ENCODE measurements around the gene ZNF609. TPM values are rescaled to one million over a fixed set of nuclear protein-coding genes. Genes with fewer than 3 reads are reported as not detected.

The ZNF609 gene
- total and polyA plus RNA-seq, 10 of the 15 experiments (the other 5 are each of a cell fraction or from before 2014, with no cell fraction given): 5.1 to 35.3 (median 13.6) TPM

DNA sequence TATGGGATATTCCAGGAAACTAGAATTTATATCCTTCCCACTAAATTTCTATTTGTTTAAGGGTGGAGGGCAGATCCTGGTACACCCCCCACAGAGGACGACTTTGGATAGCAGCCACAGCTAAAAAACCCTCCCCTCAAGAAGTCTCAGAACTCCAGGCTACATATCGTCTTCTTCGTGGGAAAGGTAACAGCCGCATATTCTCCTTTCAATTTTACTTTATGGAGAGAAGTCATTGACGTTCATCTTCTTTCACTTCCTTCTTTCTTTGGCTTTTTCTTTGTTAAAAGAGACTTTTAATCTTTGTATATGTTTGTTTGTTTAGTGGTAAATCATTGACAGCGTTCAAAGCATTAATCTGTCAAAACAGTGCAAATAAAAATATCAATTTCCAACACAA is 36.4 kb upstream of the ZNF609 start (continued):
- TF ChIP-seq SMAD1 (IDR thresholded peaks at IDR 0.05; ENCODE audit: low read depth, partially characterized antibody): no peak
- TF ChIP-seq POLR2A (IDR thresholded peaks at IDR 0.05; ENCODE audit: low read depth, low read length): no peak
- no peak for TF ChIP-seq KLF5 (IDR thresholded peaks at IDR 0.05; ENCODE audit: partially characterized antibody)
- TF ChIP-seq, protein P1, sequence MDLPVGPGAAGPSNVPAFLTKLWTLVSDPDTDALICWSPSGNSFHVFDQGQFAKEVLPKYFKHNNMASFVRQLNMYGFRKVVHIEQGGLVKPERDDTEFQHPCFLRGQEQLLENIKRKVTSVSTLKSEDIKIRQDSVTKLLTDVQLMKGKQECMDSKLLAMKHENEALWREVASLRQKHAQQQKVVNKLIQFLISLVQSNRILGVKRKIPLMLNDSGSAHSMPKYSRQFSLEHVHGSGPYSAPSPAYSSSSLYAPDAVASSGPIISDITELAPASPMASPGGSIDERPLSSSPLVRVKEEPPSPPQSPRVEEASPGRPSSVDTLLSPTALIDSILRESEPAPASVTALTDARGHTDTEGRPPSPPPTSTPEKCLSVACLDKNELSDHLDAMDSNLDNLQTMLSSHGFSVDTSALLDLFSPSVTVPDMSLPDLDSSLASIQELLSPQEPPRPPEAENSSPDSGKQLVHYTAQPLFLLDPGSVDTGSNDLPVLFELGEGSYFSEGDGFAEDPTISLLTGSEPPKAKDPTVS (IDR thresholded peaks at IDR 0.05; ENCODE audit: low read depth, low read length): no peak
- no peak for TF ChIP-seq HCFC1 (IDR thresholded peaks at IDR 0.05; ENCODE audit: low read length)
- peak; percentile 13; the same call in 1 of the 2 replicates for TF ChIP-seq CREM (IDR thresholded peaks at IDR 0.05; ENCODE audit: low read depth)
- TF ChIP-seq, protein P2, sequence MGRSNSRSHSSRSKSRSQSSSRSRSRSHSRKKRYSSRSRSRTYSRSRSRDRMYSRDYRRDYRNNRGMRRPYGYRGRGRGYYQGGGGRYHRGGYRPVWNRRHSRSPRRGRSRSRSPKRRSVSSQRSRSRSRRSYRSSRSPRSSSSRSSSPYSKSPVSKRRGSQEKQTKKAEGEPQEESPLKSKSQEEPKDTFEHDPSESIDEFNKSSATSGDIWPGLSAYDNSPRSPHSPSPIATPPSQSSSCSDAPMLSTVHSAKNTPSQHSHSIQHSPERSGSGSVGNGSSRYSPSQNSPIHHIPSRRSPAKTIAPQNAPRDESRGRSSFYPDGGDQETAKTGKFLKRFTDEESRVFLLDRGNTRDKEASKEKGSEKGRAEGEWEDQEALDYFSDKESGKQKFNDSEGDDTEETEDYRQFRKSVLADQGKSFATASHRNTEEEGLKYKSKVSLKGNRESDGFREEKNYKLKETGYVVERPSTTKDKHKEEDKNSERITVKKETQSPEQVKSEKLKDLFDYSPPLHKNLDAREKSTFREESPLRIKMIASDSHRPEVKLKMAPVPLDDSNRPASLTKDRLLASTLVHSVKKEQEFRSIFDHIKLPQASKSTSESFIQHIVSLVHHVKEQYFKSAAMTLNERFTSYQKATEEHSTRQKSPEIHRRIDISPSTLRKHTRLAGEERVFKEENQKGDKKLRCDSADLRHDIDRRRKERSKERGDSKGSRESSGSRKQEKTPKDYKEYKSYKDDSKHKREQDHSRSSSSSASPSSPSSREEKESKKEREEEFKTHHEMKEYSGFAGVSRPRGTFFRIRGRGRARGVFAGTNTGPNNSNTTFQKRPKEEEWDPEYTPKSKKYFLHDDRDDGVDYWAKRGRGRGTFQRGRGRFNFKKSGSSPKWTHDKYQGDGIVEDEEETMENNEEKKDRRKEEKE (IDR thresholded peaks at IDR 0.05): no peak
- TF ChIP-seq RELA (IDR thresholded peaks at IDR 0.05; ENCODE audit: borderline replicate concordance, partially characterized antibody): no peak
- no peak for TF ChIP-seq ZZZ3 (IDR thresholded peaks at IDR 0.05; ENCODE audit: control insufficient read depth, insufficient read length, low read depth)
- TF ChIP-seq, protein P3, sequence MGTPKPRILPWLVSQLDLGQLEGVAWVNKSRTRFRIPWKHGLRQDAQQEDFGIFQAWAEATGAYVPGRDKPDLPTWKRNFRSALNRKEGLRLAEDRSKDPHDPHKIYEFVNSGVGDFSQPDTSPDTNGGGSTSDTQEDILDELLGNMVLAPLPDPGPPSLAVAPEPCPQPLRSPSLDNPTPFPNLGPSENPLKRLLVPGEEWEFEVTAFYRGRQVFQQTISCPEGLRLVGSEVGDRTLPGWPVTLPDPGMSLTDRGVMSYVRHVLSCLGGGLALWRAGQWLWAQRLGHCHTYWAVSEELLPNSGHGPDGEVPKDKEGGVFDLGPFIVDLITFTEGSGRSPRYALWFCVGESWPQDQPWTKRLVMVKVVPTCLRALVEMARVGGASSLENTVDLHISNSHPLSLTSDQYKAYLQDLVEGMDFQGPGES (IDR thresholded peaks at IDR 0.05): no peak
- TF ChIP-seq SPI1 (IDR thresholded peaks at IDR 0.05; ENCODE audit: borderline replicate concordance, insufficient read depth, low read depth, low read length): peak; percentile 92
- no peak for TF ChIP-seq LARP7 (IDR thresholded peaks at IDR 0.05)
- TF ChIP-seq KAT2A (conservative IDR thresholded peaks at IDR 0.05; ENCODE audit: control insufficient read depth, low read depth, low read length): no peak
- TF ChIP-seq PAX5 (IDR thresholded peaks at IDR 0.05; ENCODE audit: borderline replicate concordance, low read depth, low read length): 0 out of 2 replicates have a peak, but pooled peaks have one; percentile 54
- TF ChIP-seq, protein P4, sequence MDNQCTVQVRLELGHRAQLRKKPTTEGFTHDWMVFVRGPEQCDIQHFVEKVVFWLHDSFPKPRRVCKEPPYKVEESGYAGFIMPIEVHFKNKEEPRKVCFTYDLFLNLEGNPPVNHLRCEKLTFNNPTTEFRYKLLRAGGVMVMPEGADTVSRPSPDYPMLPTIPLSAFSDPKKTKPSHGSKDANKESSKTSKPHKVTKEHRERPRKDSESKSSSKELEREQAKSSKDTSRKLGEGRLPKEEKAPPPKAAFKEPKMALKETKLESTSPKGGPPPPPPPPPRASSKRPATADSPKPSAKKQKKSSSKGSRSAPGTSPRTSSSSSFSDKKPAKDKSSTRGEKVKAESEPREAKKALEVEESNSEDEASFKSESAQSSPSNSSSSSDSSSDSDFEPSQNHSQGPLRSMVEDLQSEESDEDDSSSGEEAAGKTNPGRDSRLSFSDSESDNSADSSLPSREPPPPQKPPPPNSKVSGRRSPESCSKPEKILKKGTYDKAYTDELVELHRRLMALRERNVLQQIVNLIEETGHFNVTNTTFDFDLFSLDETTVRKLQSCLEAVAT (IDR thresholded peaks at IDR 0.05): 0 out of 2 replicates have a peak, but pooled peaks have one; percentile 63
- TF ChIP-seq, protein P5, sequence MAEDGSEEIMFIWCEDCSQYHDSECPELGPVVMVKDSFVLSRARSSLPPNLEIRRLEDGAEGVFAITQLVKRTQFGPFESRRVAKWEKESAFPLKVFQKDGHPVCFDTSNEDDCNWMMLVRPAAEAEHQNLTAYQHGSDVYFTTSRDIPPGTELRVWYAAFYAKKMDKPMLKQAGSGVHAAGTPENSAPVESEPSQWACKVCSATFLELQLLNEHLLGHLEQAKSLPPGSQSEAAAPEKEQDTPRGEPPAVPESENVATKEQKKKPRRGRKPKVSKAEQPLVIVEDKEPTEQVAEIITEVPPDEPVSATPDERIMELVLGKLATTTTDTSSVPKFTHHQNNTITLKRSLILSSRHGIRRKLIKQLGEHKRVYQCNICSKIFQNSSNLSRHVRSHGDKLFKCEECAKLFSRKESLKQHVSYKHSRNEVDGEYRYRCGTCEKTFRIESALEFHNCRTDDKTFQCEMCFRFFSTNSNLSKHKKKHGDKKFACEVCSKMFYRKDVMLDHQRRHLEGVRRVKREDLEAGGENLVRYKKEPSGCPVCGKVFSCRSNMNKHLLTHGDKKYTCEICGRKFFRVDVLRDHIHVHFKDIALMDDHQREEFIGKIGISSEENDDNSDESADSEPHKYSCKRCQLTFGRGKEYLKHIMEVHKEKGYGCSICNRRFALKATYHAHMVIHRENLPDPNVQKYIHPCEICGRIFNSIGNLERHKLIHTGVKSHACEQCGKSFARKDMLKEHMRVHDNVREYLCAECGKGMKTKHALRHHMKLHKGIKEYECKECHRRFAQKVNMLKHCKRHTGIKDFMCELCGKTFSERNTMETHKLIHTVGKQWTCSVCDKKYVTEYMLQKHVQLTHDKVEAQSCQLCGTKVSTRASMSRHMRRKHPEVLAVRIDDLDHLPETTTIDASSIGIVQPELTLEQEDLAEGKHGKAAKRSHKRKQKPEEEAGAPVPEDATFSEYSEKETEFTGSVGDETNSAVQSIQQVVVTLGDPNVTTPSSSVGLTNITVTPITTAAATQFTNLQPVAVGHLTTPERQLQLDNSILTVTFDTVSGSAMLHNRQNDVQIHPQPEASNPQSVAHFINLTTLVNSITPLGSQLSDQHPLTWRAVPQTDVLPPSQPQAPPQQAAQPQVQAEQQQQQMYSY (CRISPR knock-in tag; IDR thresholded peaks at IDR 0.05): no peak
- TF ChIP-seq ZNF207 (IDR thresholded peaks at IDR 0.05; ENCODE audit: borderline replicate concordance): no peak
- TF ChIP-seq SMAD5 (IDR thresholded peaks at IDR 0.05; ENCODE audit: low read depth): no peak
- 0 out of 2 replicates have a peak, but pooled peaks have one; percentile 29 for TF ChIP-seq ZNF384 (IDR thresholded peaks at IDR 0.05; ENCODE audit: borderline replicate concordance, low read depth, low read length)
- peak; percentile 90 for TF ChIP-seq DPF2 (IDR thresholded peaks at IDR 0.05)
